AG09319 (cell line): ENCODE data around the gene UPK3B.
"Not testable (repeated sequence)": the region's sequence is repeated elsewhere in the genome, so short reads cannot be mapped to it uniquely, and the experiment has no call there.

Source experiments
- DNase-seq: peaks from one replicate; pipeline ENCODE4 v3.0.0-alpha.2; 2010; ENCODE audit warnings: low read depth; ENCODE audit errors: extremely low read depth
- CTCF ChIP-seq: IDR thresholded peaks from 2 replicates; pipeline ENCODE4 v1.5.1; 2011; ENCODE audit warnings: low read depth, mild to moderate bottlenecking, inconsistent platforms, low read length, moderate library complexity

Gene UPK3B

GRCh38 chr7:76506081-76506440 is 4.3 kb upstream of the UPK3B start:
- TF ChIP-seq CTCF: no peak
- DNase-seq: no peak

- DNase-seq: not testable (repeated sequence)
Observed at GRCh38 chr7:76506643-76507042, 3.7 kb upstream of the UPK3B start.

- no peak for DNase-seq
- TF ChIP-seq CTCF: no peak
Observed at GRCh38 chr7:76507723-76508406, 2.5 kb upstream of the UPK3B start.

GRCh38 chr7:76511200-76511910 is 1.0 kb downstream of the UPK3B start:
- not testable (repeated sequence) for DNase-seq

- not testable (repeated sequence) for DNase-seq
Observed at GRCh38 chr7:76511911-76512885, 1.8 kb downstream of the UPK3B start.

GRCh38 chr7:76512941-76513816 is 2.8 kb downstream of the UPK3B start:
- TF ChIP-seq CTCF: peak; percentile 19
- no peak for DNase-seq

- no peak for DNase-seq
Observed at GRCh38 chr7:76513817-76514799, 3.8 kb downstream of the UPK3B start.

More at GRCh38 chr7:76513817-76514799, 3.8 kb downstream of the UPK3B start:
- no peak for TF ChIP-seq CTCF
